HEK293 (cell line): ENCODE results near the gene VPS13D.

Source experiments
- CTCF ChIA-PET: fragments of 350-600 bp; formaldehyde crosslinking; extraction: SDS; loops from one replicate; lab custom pipeline; 2021; ENCODE audit warnings: antibody characterized with exemption; lab: Yijun Ruan, JAX
- POLR2A ChIA-PET: fragments of 300-600 bp; formaldehyde crosslinking; extraction: SDS; loops from one replicate; lab custom pipeline; 2020; ENCODE audit warnings: antibody characterized with exemption, inconsistent platforms; lab: Yijun Ruan, JAX
- H3K27ac ChIP-seq: fragments of 200-500 bp; sonication (Bioruptor generic); 2 replicates; pipeline ENCODE4 v1.5.1; 2014; ENCODE audit warnings: low read depth, low read length, control low read depth, inconsistent platforms; ENCODE audit errors: extremely low read depth
- H3K36me3 ChIP-seq, 2 experiments: fragments of 200-500 bp in 1 of 2; sonication (Bioruptor generic) in 1 of 2; 1 replicate in 1 of 2; 2 replicates in 1 of 2; pipeline ENCODE4 v1.5.1; 2014 to 2017; ENCODE audit warnings: inconsistent platforms in 2 of 2, low read length in 2 of 2; ENCODE audit not compliant: control insufficient read depth in 2 of 2, insufficient read depth in 1 of 2
- H3K4me1 ChIP-seq: fragments of 200-500 bp; sonication (Bioruptor generic); 2 replicates; pipeline ENCODE4 v1.5.1; 2014; ENCODE audit warnings: mild to moderate bottlenecking, low read length, inconsistent platforms; ENCODE audit not compliant: control insufficient read depth, insufficient read depth
- H3K4me3 ChIP-seq: 2 replicates; pipeline ENCODE4 v1.5.1; 2011; ENCODE audit warnings: low read depth, mild to moderate bottlenecking, control low read depth, low read length, moderate library complexity
- H3K9me3 ChIP-seq: fragments of 200-500 bp; sonication (Bioruptor generic); 2 replicates; pipeline ENCODE4 v1.5.1; 2014; ENCODE audit warnings: low read depth, low read length, inconsistent platforms; ENCODE audit not compliant: control insufficient read depth, insufficient read depth
- CTCF ChIP-seq: fragments of 450-650 bp; formaldehyde crosslinking; IDR thresholded peaks from 2 replicates; pipeline ENCODE4 v1.5.1; 2016; ENCODE audit warnings: missing biosample characterization, missing genetic modification characterization
- FEZF1 ChIP-seq: fragments of 450-650 bp; formaldehyde crosslinking; IDR thresholded peaks from 2 replicates; pipeline ENCODE4 v1.5.1; 2016; ENCODE audit warnings: missing biosample characterization, missing genetic modification characterization
- GFI1B ChIP-seq: fragments of 450-650 bp; formaldehyde crosslinking; IDR thresholded peaks from 2 replicates; pipeline ENCODE4 v1.5.1; 2016; ENCODE audit warnings: missing biosample characterization, missing genetic modification characterization
- HIC1 ChIP-seq: fragments of 450-650 bp; formaldehyde crosslinking; IDR thresholded peaks from 2 replicates; pipeline ENCODE4 v1.5.1; 2016; ENCODE audit warnings: missing biosample characterization, missing genetic modification characterization
- HOXC10 ChIP-seq: sonication (generic); formaldehyde crosslinking; IDR thresholded peaks from 2 replicates; pipeline ENCODE4 v1.8.1; 2023; ENCODE audit warnings: mild to moderate bottlenecking, missing genetic modification reagents
- IKZF3 ChIP-seq: fragments of 450-650 bp; IDR thresholded peaks from 2 replicates; pipeline ENCODE4 v1.5.0; 2018; ENCODE audit warnings: missing biosample characterization, mild to moderate bottlenecking, missing genetic modification characterization, moderate library complexity
- INSM2 ChIP-seq: fragments of 450-650 bp; formaldehyde crosslinking; IDR thresholded peaks from 2 replicates; pipeline ENCODE4 v1.5.1; 2016; ENCODE audit warnings: missing biosample characterization, missing genetic modification characterization
- KLF1 ChIP-seq: fragments of 450-650 bp; formaldehyde crosslinking; IDR thresholded peaks from 2 replicates; pipeline ENCODE4 v1.5.1; 2016; ENCODE audit warnings: missing biosample characterization, missing genetic modification characterization
- KLF16 ChIP-seq: fragments of 450-650 bp; formaldehyde crosslinking; IDR thresholded peaks from 2 replicates; pipeline ENCODE4 v1.5.1; 2017; ENCODE audit warnings: missing biosample characterization, missing genetic modification characterization
- OVOL3 ChIP-seq: fragments of 450-650 bp; formaldehyde crosslinking; IDR thresholded peaks from 2 replicates; pipeline ENCODE4 v1.5.1; 2016; ENCODE audit warnings: missing biosample characterization, missing genetic modification characterization
- WT1 ChIP-seq: fragments of 450-650 bp; formaldehyde crosslinking; IDR thresholded peaks from 2 replicates; pipeline ENCODE4 v1.5.1; 2016; ENCODE audit warnings: missing biosample characterization, missing genetic modification characterization
- ZBTB20 ChIP-seq: fragments of 450-650 bp; formaldehyde crosslinking; IDR thresholded peaks from 2 replicates; pipeline ENCODE4 v1.5.1; 2016; ENCODE audit warnings: missing biosample characterization, missing genetic modification characterization
- ZBTB7A ChIP-seq: fragments of 450-650 bp; formaldehyde crosslinking; IDR thresholded peaks from 2 replicates; pipeline ENCODE4 v1.5.1; 2016; ENCODE audit warnings: low read depth, missing biosample characterization, missing genetic modification characterization
- ZBTB8A ChIP-seq: fragments of 450-650 bp; formaldehyde crosslinking; IDR thresholded peaks from 2 replicates; pipeline ENCODE4 v1.5.1; 2016; ENCODE audit warnings: missing biosample characterization, missing genetic modification characterization
- ZIC2 ChIP-seq: fragments of 450-650 bp; formaldehyde crosslinking; IDR thresholded peaks from 2 replicates; pipeline ENCODE4 v1.5.1; 2016; ENCODE audit warnings: missing biosample characterization, missing genetic modification characterization
- ZNF114 ChIP-seq: fragments of 450-650 bp; formaldehyde crosslinking; IDR thresholded peaks from 2 replicates; pipeline ENCODE4 v1.5.0; 2017; ENCODE audit warnings: missing biosample characterization, missing genetic modification characterization
- ZNF133 ChIP-seq: fragments of 450-650 bp; formaldehyde crosslinking; IDR thresholded peaks from 2 replicates; pipeline ENCODE4 v1.5.1; 2016; ENCODE audit warnings: missing biosample characterization, missing genetic modification characterization
- ZNF146 ChIP-seq: fragments of 450-650 bp; formaldehyde crosslinking; IDR thresholded peaks from 2 replicates; pipeline ENCODE4 v1.5.1; 2016; ENCODE audit warnings: missing biosample characterization, missing genetic modification characterization
- ZNF175 ChIP-seq: fragments of 450-650 bp; formaldehyde crosslinking; IDR thresholded peaks from 2 replicates; pipeline ENCODE4 v1.5.1; 2016; ENCODE audit warnings: missing biosample characterization, missing genetic modification characterization
- ZNF19 ChIP-seq: fragments of 450-650 bp; formaldehyde crosslinking; IDR thresholded peaks from 2 replicates; pipeline ENCODE4; 2016; ENCODE audit warnings: missing biosample characterization, missing genetic modification characterization, low read depth
- ZNF24 ChIP-seq: fragments of 450-650 bp; formaldehyde crosslinking; IDR thresholded peaks from 2 replicates; pipeline ENCODE4 v1.5.1; 2016; ENCODE audit warnings: missing biosample characterization, missing genetic modification characterization
- ZNF280C ChIP-seq: fragments of 450-650 bp; formaldehyde crosslinking; IDR thresholded peaks from 2 replicates; pipeline ENCODE4 v1.5.1; 2016; ENCODE audit warnings: missing biosample characterization, missing genetic modification characterization
- ZNF335 ChIP-seq: fragments of 450-650 bp; formaldehyde crosslinking; conservative IDR thresholded peaks from 2 replicates; pipeline ENCODE4 v1.5.1; 2016; ENCODE audit warnings: missing biosample characterization, missing genetic modification characterization
- ZNF354C ChIP-seq: fragments of 450-650 bp; formaldehyde crosslinking; IDR thresholded peaks from 2 replicates; pipeline ENCODE4 v1.5.1; 2016; ENCODE audit warnings: missing biosample characterization, missing genetic modification characterization, low read depth, borderline replicate concordance
- ZNF585B ChIP-seq: fragments of 450-650 bp; formaldehyde crosslinking; IDR thresholded peaks from 2 replicates; pipeline ENCODE4 v1.5.1; 2016; ENCODE audit warnings: missing biosample characterization, missing genetic modification characterization
- ZNF596 ChIP-seq: fragments of 450-650 bp; IDR thresholded peaks from 2 replicates; pipeline ENCODE4 v1.5.0; 2018; ENCODE audit warnings: missing biosample characterization, mild to moderate bottlenecking, missing genetic modification characterization, moderate library complexity
- ZNF677 ChIP-seq: fragments of 450-650 bp; IDR thresholded peaks from 2 replicates; pipeline ENCODE4 v1.5.0; 2018; ENCODE audit warnings: missing biosample characterization, mild to moderate bottlenecking, missing genetic modification characterization, moderate library complexity
- ZNF704 ChIP-seq: fragments of 450-650 bp; formaldehyde crosslinking; IDR thresholded peaks from 2 replicates; pipeline ENCODE4 v1.5.1; 2016; ENCODE audit warnings: missing biosample characterization, missing genetic modification characterization
- ZNF792 ChIP-seq: fragments of 450-650 bp; formaldehyde crosslinking; IDR thresholded peaks from 2 replicates; pipeline ENCODE4 v1.5.1; 2016; ENCODE audit warnings: missing biosample characterization, missing genetic modification characterization
- ZNF830 ChIP-seq: fragments of 450-650 bp; IDR thresholded peaks from 2 replicates; pipeline ENCODE4 v1.5.0; 2018; ENCODE audit warnings: missing biosample characterization, missing genetic modification characterization, low read depth, mild to moderate bottlenecking, moderate library complexity

The VPS13D gene

GRCh38 chr1:12434174-12434573, 204.3 kb downstream of the VPS13D start:
- peaks cover 0 to 19% of the 10 kb centered on the region in 2 experiments; a peak in 1 of 3 replicates for H3K36me3 ChIP-seq
- H3K4me3 ChIP-seq: no peak overlapping the region
- no peaks in the 10 kb centered on the region for H3K9me3 ChIP-seq
- ChIA-PET CTCF (interaction anchor here (0.5 to 0.8 kb wide), 3 partner anchors 8 to 206 kb away, joined by 3 read pairs; no protein-coding TSS in a partner anchor), POLR2A (interaction anchor here (0.7 to 3.0 kb wide), 2 partner anchors 86 to 185 kb away, joined by 7 to 9 read pairs; partner anchors contain the start of gene DHRS3)
- peaks cover 16% of the 10 kb centered on the region for H3K4me1 ChIP-seq
- no peak overlapping the region; the same call in 1 of the 2 replicates for H3K27ac ChIP-seq
- TF ChIP-seq CTCF (no peak), ZNF335 (tag by site-specific recombination) (no peak), ZNF146 (tag by site-specific recombination) (no peak), ZBTB8A (tag by site-specific recombination) (no peak), ZIC2 (tag by site-specific recombination) (peak; percentile 88), ZNF280C (no peak), IKZF3 (tag by site-specific recombination) (peak; percentile 65; the same call in 1 of the 2 replicates), KLF16 (tag by site-specific recombination) (no peak), ZNF677 (no peak), HOXC10 (CRISPR knock-in tag) (no peak), ZNF175 (no peak), OVOL3 (tag by site-specific recombination) (no peak), HIC1 (tag by site-specific recombination) (no peak), ZNF596 (tag by site-specific recombination) (no peak), FEZF1 (tag by site-specific recombination) (no peak), ZNF792 (tag by site-specific recombination) (no peak), KLF1 (no peak), ZBTB7A (tag by site-specific recombination) (no peak), WT1 (tag by site-specific recombination) (no peak), ZNF585B (tag by site-specific recombination) (no peak), ZNF19 (tag by site-specific recombination) (no peak), ZNF704 (tag by site-specific recombination) (no peak), ZNF114 (no peak), ZNF24 (tag by site-specific recombination) (peak; percentile 11; the same call in 1 of the 2 replicates), ZBTB20 (tag by site-specific recombination) (no peak), ZNF354C (tag by site-specific recombination) (no peak), GFI1B (tag by site-specific recombination) (no peak), ZNF830 (tag by site-specific recombination) (no peak), INSM2 (tag by site-specific recombination) (0 out of 2 replicates have a peak, but pooled peaks have one; percentile 26), ZNF133 (tag by site-specific recombination) (no peak)
